Inferior parietal cortex (tissue), 1 donor: ENCODE measurements around the gene TEX261.

Experiments
- DNase-seq: peaks from one replicate; pipeline ENCODE4 v3.0.0-alpha.2; 2016; ENCODE audit errors: extremely low spot score

Gene TEX261

DNA sequence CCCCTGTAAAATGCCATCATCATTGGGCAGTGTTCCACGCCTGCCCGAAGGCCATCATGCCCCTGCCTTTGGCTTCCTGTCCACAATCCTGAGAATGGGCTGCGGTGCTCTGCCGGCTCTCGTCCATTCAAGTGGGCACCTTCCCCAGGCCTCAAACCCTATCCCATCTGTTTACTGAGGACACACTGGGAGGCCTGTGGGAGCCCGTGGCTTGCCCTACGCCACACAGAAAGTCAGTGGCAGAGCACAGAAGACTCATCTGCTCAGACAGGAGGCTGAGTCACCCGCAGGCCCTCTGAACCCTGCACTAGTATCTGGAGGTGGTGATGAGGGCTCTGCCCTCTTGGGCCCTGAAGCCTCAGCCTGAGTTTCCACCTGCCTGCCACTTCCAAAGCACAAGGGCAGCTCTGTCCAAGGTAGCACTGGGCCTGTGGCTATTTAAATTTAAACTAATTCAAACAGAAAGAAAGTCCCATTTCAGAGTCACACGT, 35.4 kb downstream of the TEX261 start:
- DNase-seq, result no peak

DNA sequence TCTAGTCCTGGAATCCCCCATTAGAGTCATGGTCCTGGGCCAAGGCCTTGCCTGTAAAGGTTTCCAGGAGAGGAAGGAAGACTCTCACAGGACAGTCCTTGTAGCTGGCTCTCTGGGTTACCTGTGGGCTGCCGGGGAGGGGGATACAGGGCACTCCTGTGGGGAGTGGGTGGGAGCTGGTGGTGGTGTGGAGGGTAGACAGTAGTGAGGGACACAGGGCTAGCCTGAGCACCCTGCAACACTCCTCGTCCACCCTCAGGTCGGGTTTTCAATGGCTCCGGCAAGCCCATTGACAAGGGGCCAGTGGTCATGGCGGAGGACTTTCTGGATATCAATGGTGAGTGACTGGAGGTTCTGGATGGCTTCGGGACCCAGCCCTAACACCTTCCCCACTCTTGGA, 35.9 kb downstream of the TEX261 start:
- DNase-seq, result no peak

DNA sequence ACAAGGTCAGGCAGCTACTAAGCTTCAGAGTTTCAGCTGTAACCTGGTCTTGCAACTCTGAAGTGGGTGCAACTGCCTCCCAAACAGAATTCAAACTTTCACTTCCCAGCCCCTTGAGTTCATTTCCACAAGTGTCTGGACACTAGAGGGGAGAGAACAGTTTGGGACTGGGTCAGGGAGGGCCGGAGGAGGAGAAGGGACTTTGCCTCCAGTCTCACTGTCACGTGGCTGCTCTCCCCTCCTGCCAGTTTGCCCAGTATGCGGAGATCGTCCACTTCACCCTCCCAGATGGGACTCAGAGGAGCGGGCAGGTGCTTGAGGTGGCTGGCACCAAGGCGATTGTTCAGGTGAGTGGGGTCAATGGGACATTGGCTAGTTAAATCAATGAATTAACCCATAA, 36.9 kb downstream of the TEX261 start:
- no peak for DNase-seq

- DNase-seq, result no peak
Measured at GRCh38 chr2:70956141-70956540, 38.5 kb downstream of the TEX261 start.

- DNase-seq, result no peak
Measured at GRCh38 chr2:70954886-70955285, 39.8 kb downstream of the TEX261 start.

- no peak for DNase-seq
Measured at GRCh38 chr2:70949086-70949485, 45.6 kb downstream of the TEX261 start.

DNA sequence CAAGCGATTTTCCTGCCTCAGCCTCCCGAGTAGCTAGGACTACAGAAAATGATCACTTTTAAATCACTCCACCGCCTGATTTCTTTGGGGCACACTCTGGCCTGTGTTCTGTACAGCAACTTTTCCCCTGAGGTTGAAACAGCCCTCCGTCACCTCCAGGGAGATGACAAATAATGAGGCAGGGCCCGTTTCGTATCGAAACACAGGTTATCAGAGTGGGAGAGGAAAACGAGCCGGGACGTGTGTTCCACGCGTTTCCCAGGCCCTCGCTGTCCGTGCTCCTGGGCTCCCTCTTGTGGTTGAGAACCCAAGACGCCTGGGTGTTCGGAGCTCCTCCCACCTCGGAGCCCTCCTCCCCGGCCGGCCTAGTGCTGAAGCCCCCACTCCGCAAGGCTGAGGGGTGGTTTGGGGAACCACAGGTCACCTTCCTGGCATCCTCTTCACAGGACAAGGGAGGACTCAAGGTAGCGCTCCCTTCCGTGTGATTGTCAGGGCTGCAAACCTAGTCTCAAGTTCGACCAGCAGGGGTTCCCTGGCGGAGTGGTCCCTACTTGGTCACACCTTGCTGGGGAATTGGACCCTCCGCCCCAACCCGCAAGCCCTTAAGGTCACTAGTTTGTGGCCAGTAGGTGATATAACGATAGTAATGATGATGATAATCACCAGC, 46.2 kb downstream of the TEX261 start:
- DNase-seq, result peak; percentile 85

GRCh38 chr2:70947556-70948184, 47.0 kb downstream of the TEX261 start:
- DNase-seq, result no peak

DNA sequence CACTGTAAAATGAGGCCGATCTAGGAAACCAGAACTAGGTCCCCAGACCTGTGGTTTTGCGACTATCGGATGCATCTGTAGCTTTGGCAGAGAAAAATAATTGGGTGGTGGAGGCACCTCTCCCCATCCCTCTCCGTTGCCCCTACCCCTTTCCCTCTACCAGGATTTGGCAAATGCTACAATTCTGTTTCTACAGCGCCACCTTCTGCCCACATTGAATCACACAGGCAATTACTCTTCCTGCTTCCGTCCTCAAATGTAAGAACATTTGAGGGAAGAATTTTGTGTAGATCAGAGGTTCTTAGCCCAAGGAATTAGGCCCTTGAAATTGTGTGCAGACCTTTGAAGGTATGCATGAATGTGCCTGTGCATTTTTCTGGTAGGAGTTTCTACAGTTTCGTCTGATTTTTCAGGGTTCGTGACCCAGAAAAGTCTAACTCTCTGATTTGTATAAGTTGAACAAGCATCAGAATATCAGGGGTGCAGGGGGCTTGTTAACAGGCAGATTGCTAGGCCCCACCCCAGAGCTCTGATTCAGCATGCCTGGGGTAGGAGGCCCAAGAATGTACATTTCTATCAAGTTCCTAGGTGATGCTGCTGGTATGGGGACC, 47.7 kb downstream of the TEX261 start:
- DNase-seq, result peak; percentile 79

- DNase-seq, result no peak
Measured at GRCh38 chr2:70944111-70944690, 50.5 kb downstream of the TEX261 start.

- no peak for DNase-seq
Measured at GRCh38 chr2:70943205-70943871, 51.3 kb downstream of the TEX261 start.

DNA sequence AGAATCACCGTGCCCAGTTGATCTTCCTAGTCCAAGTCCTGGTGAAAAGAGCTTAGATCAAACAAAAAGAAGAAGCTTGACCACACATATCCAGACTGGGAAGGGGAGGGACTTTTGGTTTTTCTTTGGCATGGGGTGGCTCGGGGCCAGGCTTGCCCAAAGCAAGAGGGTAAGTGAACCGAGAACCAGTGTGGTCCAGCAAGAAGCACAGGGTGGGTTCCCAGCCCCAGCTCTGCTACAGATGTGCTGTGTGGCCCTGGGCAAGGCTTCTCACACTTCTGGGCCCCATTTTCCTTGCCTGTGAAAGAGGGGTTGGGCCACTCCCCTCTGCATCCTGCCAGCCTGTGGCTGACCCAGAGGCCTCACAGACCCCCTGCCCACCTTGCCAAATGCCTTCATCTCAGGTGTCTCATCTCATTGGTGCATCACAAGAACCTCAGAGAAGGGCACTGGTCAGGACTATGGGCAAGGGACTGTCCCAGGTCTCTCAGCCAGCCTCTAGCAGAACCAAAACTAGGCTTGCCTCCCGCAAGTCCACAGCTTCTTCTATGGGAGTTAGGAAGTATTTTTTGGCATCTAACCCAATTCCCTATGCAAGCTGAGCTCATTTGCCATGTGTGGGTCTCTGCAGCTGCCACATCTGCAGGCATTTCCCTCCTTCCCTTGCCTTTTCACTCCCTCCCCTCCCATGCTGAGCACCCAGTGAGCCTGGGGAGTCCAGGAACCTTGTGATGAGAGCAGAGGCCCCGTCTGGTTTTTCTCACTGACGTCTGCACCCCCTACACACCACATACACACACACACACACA, 52.1 kb downstream of the TEX261 start:
- DNase-seq, result no peak

DNA sequence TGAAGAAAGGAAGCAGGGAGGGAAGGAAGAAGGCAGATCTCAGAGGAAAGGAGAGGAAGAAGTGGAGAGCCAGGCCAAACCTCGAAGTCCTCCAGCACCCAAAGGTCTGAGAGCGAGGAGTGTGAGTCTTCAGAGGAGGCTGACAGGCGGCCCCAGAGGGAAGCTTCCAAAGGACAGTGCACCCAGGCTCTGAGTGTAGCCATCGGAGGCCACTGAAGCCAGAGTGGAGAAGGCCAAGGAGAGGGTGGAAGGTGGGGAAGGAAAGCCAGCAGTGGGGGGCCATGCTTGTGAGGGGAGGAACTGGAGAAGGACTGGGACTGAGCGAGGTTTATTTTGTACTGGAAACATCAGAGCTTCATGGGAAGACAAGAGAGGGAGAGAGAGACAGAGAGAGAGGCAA, 53.0 kb downstream of the TEX261 start:
- no peak for DNase-seq

GRCh38 chr2:70941186-70941585, 53.5 kb downstream of the TEX261 start:
- DNase-seq, result no peak

DNA sequence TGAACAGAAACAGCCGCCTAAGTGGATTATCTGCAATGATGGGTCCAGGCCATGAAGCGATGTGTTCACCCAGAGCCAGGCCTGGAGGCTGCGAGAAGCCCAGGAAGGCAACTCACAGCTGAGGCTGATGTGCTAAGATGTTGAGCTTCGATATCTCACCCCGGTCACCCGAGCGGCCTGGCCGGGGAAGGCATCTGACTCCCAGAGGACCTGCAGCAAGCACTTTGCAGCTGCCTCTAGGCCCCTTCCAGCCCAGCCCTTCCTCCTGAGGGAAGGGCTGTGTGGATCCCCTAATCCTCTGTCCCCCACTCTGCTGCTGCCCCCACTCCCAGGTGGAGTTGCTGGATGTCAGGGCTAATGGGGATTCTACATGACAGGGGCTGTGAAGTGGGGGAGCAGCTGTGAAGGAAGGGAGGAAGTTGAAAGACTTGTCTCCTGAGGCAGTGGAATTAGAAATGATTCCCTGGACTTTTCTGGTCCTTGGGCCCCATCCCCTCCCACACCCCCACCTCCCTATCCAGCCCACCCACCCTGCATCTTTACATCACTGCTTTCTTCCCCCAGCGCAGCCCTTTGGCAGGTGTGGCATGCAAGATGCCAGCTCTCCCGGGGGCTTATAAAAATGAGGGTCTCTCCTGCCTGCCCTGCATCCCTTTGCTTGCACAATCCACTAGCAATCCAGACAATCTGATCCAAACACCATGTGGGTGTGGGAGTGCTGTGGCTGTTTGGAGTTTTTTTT, 54.7 kb downstream of the TEX261 start:
- no peak for DNase-seq

DNA sequence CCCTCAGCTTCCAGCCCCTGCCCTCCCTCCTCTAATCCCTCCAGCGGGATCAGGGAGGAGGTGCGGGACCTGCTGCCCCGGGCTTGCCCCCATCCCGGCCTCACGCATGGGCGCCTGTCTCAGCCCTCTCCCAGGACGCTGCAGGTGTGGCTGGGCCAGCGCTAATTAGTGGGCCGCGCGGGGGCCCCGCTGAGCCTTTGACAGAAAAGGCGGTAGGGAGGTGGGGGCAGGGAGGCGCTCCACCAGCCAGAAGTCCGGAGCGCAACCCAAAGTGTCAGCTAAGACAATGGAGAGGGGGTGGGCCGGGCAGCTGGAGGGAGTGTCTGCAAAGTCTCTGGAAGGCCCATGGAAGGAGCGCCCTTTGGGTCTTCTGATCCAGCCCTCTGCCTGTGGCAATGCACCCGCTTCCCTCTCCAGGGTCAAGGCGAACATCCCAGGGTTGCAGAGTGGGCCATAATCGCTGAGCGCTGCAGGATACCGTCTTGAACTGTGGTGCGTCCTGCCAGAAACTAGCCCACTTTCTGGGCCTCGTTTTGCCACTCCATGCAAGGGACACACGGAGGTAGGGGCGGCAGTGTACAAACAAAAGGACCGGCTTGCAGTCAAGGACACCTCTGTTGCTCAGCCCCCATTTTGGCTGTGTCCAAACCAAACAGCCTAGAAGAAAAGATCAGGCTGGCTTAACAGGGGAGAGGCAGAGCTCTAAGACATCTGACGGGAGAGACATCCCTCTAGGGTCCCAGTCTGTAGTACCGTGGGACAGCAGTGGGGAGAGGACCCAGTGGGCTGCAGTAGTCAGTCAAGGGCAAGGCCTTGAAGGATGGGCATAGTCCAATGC, 55.5 kb downstream of the TEX261 start:
- no peak for DNase-seq

DNA sequence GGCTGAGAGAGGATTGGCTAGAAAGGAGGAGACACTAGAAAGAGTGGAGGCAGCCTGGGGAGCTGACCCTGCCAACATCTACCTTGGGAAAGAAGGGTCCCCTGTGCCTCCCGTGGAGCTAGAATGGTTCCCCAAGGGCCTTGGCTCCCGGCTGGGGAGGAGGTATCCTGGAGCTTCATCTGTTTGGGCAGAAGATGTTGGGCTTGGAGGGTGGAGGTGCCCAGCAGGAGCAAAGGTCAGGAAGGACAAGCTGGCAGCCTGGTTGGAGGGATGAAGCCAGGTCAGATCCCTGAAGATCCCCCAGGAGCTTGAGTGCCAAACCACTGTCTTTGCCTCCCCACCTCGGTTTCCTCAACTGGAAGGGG, 56.1 kb downstream of the TEX261 start:
- DNase-seq, result no peak

GRCh38 chr2:70937866-70938585, 56.6 kb downstream of the TEX261 start:
- DNase-seq, result no peak
